Smooth muscle cell of bladder (primary cell): ENCODE measurements around the gene FAR1. TPM values are rescaled to one million over a fixed set of nuclear protein-coding genes. Genes with fewer than 3 reads are reported as not detected.

ENCODE experiments used
- total RNA-seq: library from RNA; depleted of rRNA; stranded (reverse); fragments of >200 nt; gene quantifications from 2 replicates; pipeline ENCODE4 v1.2.3, GENCODE V29; 2014

The FAR1 gene, protein sequence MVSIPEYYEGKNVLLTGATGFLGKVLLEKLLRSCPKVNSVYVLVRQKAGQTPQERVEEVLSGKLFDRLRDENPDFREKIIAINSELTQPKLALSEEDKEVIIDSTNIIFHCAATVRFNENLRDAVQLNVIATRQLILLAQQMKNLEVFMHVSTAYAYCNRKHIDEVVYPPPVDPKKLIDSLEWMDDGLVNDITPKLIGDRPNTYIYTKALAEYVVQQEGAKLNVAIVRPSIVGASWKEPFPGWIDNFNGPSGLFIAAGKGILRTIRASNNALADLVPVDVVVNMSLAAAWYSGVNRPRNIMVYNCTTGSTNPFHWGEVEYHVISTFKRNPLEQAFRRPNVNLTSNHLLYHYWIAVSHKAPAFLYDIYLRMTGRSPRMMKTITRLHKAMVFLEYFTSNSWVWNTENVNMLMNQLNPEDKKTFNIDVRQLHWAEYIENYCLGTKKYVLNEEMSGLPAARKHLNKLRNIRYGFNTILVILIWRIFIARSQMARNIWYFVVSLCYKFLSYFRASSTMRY
- 37.8 and 43.5 TPM in 2 replicates for total RNA-seq

DNA sequence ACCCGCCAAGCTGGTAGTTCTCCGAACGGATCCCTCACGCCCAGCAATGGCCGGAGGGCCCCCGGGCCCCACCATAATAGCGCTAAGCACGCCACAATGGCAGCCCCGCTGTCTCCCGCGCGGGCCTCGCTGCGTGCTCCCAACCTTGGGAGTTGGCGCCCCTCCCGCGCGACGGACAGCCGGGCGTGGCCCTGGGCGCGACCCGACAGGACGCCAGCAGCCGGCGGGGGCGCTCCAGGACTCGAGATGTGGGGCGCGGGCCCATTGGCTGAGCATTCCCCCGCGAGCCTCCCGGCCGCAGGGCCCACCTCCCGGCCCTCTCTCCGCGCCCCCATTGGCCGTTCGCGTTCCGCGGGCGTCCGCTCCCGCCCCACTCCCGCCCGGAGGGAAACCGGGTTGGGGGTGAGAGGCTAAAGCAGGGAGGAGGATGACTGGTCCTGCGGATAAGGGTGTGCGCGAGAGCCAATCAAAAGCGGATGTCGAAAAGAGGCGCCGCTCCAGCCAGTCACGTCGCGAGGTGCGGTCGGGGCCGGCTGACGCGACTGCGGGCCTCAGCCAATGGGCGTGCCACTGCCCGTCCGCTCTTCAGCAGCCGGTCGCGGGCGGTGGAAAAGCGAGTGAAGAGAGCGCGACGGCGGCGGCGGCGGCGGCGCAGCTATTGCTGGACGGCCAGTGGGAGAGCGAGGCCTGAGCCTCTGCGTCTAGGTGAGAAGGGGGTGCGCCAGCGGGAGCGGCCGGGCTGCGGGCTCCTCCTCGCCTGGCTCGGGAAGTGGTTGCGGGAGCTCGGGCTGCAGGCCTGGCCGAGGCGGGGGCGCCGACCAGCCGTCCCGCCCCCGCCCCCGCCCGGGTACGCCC is at the start of gene FAR1:
Gene FAR1, plus strand, starts transcription at position 567 of the 855 bp plus-strand sequence. CDS start 26,098 bp downstream, outside the sequence.

Other genes starting within 250 kb of the FAR1 start
- gene BTBD10, start 205.4 kb upstream of the FAR1 start, total RNA-seq = 49.1 and 56.0 TPM in 2 replicates
- gene PTH, start 172.7 kb upstream of the FAR1 start, total RNA-seq = not detected in 2 replicates